Stimulated activated naive CD8-positive, alpha-beta T cell treated with anti-CD3 and anti-CD28 coated beads, Interleukin-15, Interleukin-2, amounts not matched to agents 100 U/mL and 50 U/mL, for 24 hours (primary cell): ENCODE measurements around the gene RASSF3.
"Not testable (repeated sequence)": the region's sequence is repeated elsewhere in the genome, so short reads cannot be mapped to it uniquely, and the experiment has no call there.

ENCODE experiments used
- ATAC-seq: fragments of 150-1000 bp; cut with Tn5 transposase; one replicate; pipeline ENCODE4 v1.10.0; 2021
- DNase-seq: peaks from one replicate; pipeline ENCODE4 v3.0.0; 2021

Gene RASSF3

GRCh38 chr12:64633011-64633939, 23.0 kb downstream of the RASSF3 start:
- DNase-seq (no peak), ATAC-seq (no peak)

GRCh38 chr12:64633940-64634337, 23.6 kb downstream of the RASSF3 start:
- DNase-seq = no peak
- ATAC-seq = no peak

GRCh38 chr12:64634508-64635092, 24.3 kb downstream of the RASSF3 start:
- ATAC-seq = no peak
- DNase-seq = no peak

- no peak for DNase-seq
- peak; percentile 42 for ATAC-seq
Observed at GRCh38 chr12:64635356-64635998, 25.2 kb downstream of the RASSF3 start.

- ATAC-seq (no peak), DNase-seq (no peak)
Observed at GRCh38 chr12:64636856-64637255, 26.6 kb downstream of the RASSF3 start.

GRCh38 chr12:64639466-64639865, 29.2 kb downstream of the RASSF3 start:
- ATAC-seq (no peak), DNase-seq (no peak)

- DNase-seq = no peak
- no peak for ATAC-seq
Observed at GRCh38 chr12:64646318-64646717, 36.0 kb downstream of the RASSF3 start.

- ATAC-seq (no peak), DNase-seq (no peak)
Observed at GRCh38 chr12:64649487-64649886, 39.2 kb downstream of the RASSF3 start.

- ATAC-seq = no peak
- DNase-seq = no peak
Observed at GRCh38 chr12:64650762-64651161, 40.5 kb downstream of the RASSF3 start.

GRCh38 chr12:64652346-64652745, 42.1 kb downstream of the RASSF3 start:
- DNase-seq = no peak
- no peak for ATAC-seq

GRCh38 chr12:64653123-64653522, 42.8 kb downstream of the RASSF3 start:
- ATAC-seq = no peak
- no peak for DNase-seq

GRCh38 chr12:64653907-64654306, 43.6 kb downstream of the RASSF3 start:
- DNase-seq, ATAC-seq: not testable (repeated sequence)

GRCh38 chr12:64655141-64655540, 44.8 kb downstream of the RASSF3 start:
- no peak for ATAC-seq
- no peak for DNase-seq

GRCh38 chr12:64656429-64656828, 46.1 kb downstream of the RASSF3 start:
- DNase-seq (no peak), ATAC-seq (no peak)

- ATAC-seq (no peak), DNase-seq (no peak)
Observed at GRCh38 chr12:64658892-64659481, 48.7 kb downstream of the RASSF3 start.

GRCh38 chr12:64660237-64661018, 50.1 kb downstream of the RASSF3 start:
- ATAC-seq = peak; percentile 42
- DNase-seq = no peak

GRCh38 chr12:64663015-64663414, 52.7 kb downstream of the RASSF3 start:
- DNase-seq = no peak
- no peak for ATAC-seq

GRCh38 chr12:64665514-64665913, 55.2 kb downstream of the RASSF3 start:
- ATAC-seq = peak; percentile 19
- no peak for DNase-seq

GRCh38 chr12:64666054-64666914, 56.0 kb downstream of the RASSF3 start:
- DNase-seq = no peak
- no peak for ATAC-seq

- DNase-seq (no peak), ATAC-seq (no peak)
Observed at GRCh38 chr12:64667793-64668192, 57.5 kb downstream of the RASSF3 start.

- peak; percentile 77 for ATAC-seq
- peak; percentile 42 for DNase-seq
Observed at GRCh38 chr12:64669270-64669842, 59.1 kb downstream of the RASSF3 start.
